A549 (cell line): ENCODE results near the gene PTGR3.

Experiments used
- EP300 ChIP-seq, 2 experiments: fragments of >200 bp; sonication (Bioruptor Twin); formaldehyde crosslinking; IDR thresholded peaks; 2 replicates in 1 of 2; 3 replicates in 1 of 2; pipeline ENCODE4 v1.6.1; 2016 to 2017
- RAD21 ChIP-seq, 2 experiments: fragments of >200 bp in 1 of 2; sonication (Bioruptor Twin) in 1 of 2; formaldehyde crosslinking in 1 of 2; IDR thresholded peaks in 1 of 2; conservative IDR thresholded peaks in 1 of 2; 2 replicates in 1 of 2; 3 replicates in 1 of 2; pipeline ENCODE4 v1.6.1; 2012 to 2018; ENCODE audit warnings: inconsistent platforms in 1 of 2

- TF ChIP-seq EP300 (IDR thresholded peaks at IDR 0.05) = no peak
- 0 out of 5 replicates have a peak, but pooled peaks of 1 of the 2 experiments have one; percentile 4 for TF ChIP-seq RAD21 (conservative IDR thresholded peaks at IDR 0.05 in 1 of 2, IDR thresholded peaks at IDR 0.05 in 1 of 2)
Measured at GRCh38 chr18:75173125-75173432, 35.9 kb downstream of the PTGR3 start.
